OCI-LY3 (cell line): ENCODE measurements around the gene SGK2.

Source experiments
- EZH2phosphoT487 ChIP-seq: fragments of 200-600 bp; shearing (Covaris generic); IDR thresholded peaks from 2 replicates; pipeline ENCODE4 v1.6.1; 2018; ENCODE audit warnings: antibody characterized with exemption, mixed run types, low read depth
- TF ChIP-seq, protein P1 (sequence below): fragments of 200-600, 300-600 bp; sonication (generic); IDR thresholded peaks from 2 replicates; pipeline ENCODE4 v1.5.1; 2014; ENCODE audit warnings: antibody characterized with exemption, low read length, low read depth

DNA sequence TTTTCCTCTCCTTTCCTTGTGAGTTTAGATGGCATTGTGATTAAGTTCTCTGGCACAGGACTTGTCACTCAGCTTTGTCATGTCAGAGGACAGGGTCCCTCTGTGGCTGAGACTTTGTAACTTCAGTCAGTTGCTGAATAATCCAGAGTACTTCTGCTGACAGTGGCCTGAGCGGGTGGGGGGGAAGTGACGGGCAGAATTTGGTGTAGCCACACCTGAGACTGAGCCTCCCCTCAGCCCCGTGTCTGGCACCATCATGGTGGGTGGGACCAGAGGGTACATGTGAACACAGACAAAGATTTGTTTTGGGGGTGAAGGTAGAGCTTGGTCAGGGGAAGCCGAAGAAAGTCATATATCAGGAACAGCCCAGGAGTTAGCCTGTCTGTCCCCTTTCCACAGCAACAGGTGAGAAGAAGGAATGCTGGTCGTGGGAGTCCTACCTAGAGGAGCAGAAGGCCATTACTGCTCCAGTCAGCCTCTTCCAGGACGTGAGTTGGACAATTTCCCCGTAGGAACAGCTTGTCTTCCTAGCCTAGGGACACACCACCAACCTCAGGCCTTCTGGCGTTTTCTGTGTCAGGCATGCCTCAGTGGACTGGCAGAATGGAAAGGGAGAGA, 30.5 kb upstream of the SGK2 start:
- TF ChIP-seq, protein P1, sequence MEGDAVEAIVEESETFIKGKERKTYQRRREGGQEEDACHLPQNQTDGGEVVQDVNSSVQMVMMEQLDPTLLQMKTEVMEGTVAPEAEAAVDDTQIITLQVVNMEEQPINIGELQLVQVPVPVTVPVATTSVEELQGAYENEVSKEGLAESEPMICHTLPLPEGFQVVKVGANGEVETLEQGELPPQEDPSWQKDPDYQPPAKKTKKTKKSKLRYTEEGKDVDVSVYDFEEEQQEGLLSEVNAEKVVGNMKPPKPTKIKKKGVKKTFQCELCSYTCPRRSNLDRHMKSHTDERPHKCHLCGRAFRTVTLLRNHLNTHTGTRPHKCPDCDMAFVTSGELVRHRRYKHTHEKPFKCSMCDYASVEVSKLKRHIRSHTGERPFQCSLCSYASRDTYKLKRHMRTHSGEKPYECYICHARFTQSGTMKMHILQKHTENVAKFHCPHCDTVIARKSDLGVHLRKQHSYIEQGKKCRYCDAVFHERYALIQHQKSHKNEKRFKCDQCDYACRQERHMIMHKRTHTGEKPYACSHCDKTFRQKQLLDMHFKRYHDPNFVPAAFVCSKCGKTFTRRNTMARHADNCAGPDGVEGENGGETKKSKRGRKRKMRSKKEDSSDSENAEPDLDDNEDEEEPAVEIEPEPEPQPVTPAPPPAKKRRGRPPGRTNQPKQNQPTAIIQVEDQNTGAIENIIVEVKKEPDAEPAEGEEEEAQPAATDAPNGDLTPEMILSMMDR = no peak
- no peak for TF ChIP-seq EZH2phosphoT487
